ENCODE results near the gene DNAJA1.

- TF ChIP-seq CTCF (IDR thresholded peaks at IDR 0.05) (no peak), EZH2phosphoT487 (IDR thresholded peaks at IDR 0.05) (no peak)
Observed at GRCh38 chr9:32989660-32990059, 35.4 kb upstream of the DNAJA1 start.

All from neural progenitor cell (in vitro differentiated cells).